ENCODE data around the gene IQSEC2. TPM values are rescaled to one million over a fixed set of nuclear protein-coding genes. Genes with fewer than 3 reads are reported as not detected.

The IQSEC2 gene
- total and polyA plus RNA-seq, 2 experiments from 2014 or later: 4.4 to 7.0 TPM

GRCh38 chrX:53269536-53270107, 11.8 kb downstream of the IQSEC2 start:
- 77% methylated on average over 14 of the region's 14 CpGs for WGBS (ENCODE audit: low lambda C conversion rate, missing lambda C conversion rate)
- no peak overlapping the region for H3K4me3 ChIP-seq
- TF ChIP-seq, protein P1, sequence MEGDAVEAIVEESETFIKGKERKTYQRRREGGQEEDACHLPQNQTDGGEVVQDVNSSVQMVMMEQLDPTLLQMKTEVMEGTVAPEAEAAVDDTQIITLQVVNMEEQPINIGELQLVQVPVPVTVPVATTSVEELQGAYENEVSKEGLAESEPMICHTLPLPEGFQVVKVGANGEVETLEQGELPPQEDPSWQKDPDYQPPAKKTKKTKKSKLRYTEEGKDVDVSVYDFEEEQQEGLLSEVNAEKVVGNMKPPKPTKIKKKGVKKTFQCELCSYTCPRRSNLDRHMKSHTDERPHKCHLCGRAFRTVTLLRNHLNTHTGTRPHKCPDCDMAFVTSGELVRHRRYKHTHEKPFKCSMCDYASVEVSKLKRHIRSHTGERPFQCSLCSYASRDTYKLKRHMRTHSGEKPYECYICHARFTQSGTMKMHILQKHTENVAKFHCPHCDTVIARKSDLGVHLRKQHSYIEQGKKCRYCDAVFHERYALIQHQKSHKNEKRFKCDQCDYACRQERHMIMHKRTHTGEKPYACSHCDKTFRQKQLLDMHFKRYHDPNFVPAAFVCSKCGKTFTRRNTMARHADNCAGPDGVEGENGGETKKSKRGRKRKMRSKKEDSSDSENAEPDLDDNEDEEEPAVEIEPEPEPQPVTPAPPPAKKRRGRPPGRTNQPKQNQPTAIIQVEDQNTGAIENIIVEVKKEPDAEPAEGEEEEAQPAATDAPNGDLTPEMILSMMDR (IDR thresholded peaks at IDR 0.05; ENCODE audit: poor library complexity): no peak
- no peak for TF ChIP-seq EZH2 (IDR thresholded peaks at IDR 0.05; ENCODE audit: borderline replicate concordance)
- TF ChIP-seq EZH2phosphoT487 (IDR thresholded peaks at IDR 0.05; ENCODE audit: low read depth, severe bottlenecking, unreplicated experiment): no peak

DNA sequence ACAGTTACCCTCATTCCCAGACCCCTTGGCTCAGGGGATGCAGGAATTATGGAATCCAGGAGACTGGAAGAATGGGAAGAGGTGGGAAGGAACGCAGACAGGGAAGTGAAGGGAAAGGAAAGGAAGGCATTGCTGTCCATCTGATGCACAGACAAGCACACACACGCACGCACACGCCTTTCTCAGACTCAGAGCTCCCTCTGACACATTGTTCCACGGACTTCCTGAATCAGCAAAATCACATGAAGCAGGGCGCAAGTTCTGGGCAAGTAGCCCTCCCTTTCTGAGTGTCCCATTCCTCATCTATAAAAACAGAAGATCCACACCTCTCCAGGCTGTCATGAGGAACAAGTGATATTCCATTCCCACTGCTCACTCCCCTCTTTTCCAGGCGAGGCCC, 13.2 kb downstream of the IQSEC2 start:
- DNase-seq (ENCODE audit: low spot score): no peak
- Histone ChIP-seq H3K4me1 (ENCODE audit: insufficient read depth) (no peaks in the 10 kb centered on the region), H3K9me2 (replicated peaks; ENCODE audit: insufficient read depth) (no peaks in the 10 kb centered on the region), H2AFZ (no peak overlapping the region), H3K36me3 (replicated peaks; ENCODE audit: insufficient read depth, low read depth) (no peaks in the 10 kb centered on the region), H3K4me2 (no peak overlapping the region), H4K20me1 (ENCODE audit: insufficient read depth, poor library complexity, severe bottlenecking) (no peaks in the 10 kb centered on the region), H3K79me2 (no peaks in the 10 kb centered on the region), H3K4me3 (no peak overlapping the region), H3K27ac (no peak overlapping the region), H3K9me3 (ENCODE audit: low read depth) (no peaks in the 10 kb centered on the region), H3K27me3 (no peaks in the 10 kb centered on the region)
- no peak for TF ChIP-seq EZH2phosphoT487 (IDR thresholded peaks at IDR 0.05; ENCODE audit: low read depth, severe bottlenecking, unreplicated experiment)
- TF ChIP-seq EZH2 (IDR thresholded peaks at IDR 0.05; ENCODE audit: borderline replicate concordance): no peak
- TF ChIP-seq, protein P1 (IDR thresholded peaks at IDR 0.05; ENCODE audit: poor library complexity): no peak
- 61% methylated on average over 7 of the region's 7 CpGs for WGBS (ENCODE audit: low lambda C conversion rate, missing lambda C conversion rate)

More at GRCh38 chrX:53269536-53270107, 11.8 kb downstream of the IQSEC2 start:
- no peaks in the 10 kb centered on the region for H3K79me2 ChIP-seq
- H3K9me3 ChIP-seq (ENCODE audit: low read depth): no peaks in the 10 kb centered on the region
- H2AFZ ChIP-seq: no peak overlapping the region
- no peaks in the 10 kb centered on the region for H3K4me1 ChIP-seq (ENCODE audit: insufficient read depth)
- no peaks in the 10 kb centered on the region for H3K27me3 ChIP-seq
- H3K36me3 ChIP-seq (replicated peaks; ENCODE audit: insufficient read depth, low read depth): no peaks in the 10 kb centered on the region
- no peak for DNase-seq (ENCODE audit: low spot score)
- no peak overlapping the region for H3K27ac ChIP-seq
- no peak overlapping the region for H3K4me2 ChIP-seq
- no peaks in the 10 kb centered on the region for H4K20me1 ChIP-seq (ENCODE audit: insufficient read depth, poor library complexity, severe bottlenecking)
- no peaks in the 10 kb centered on the region for H3K9me2 ChIP-seq (replicated peaks; ENCODE audit: insufficient read depth)

- Histone ChIP-seq H2AFZ (no peak overlapping the region), H3K27ac (no peak overlapping the region), H3K27me3 (no peaks in the 10 kb centered on the region), H3K36me3 (replicated peaks; ENCODE audit: insufficient read depth, low read depth) (no peaks in the 10 kb centered on the region), H3K4me2 (no peak overlapping the region), H3K4me1 (ENCODE audit: insufficient read depth) (no peaks in the 10 kb centered on the region), H3K4me3 (no peak overlapping the region), H3K9me3 (ENCODE audit: low read depth) (no peaks in the 10 kb centered on the region), H3K9me2 (replicated peaks; ENCODE audit: insufficient read depth) (no peaks in the 10 kb centered on the region), H3K79me2 (no peaks in the 10 kb centered on the region), H4K20me1 (ENCODE audit: insufficient read depth, poor library complexity, severe bottlenecking) (no peaks in the 10 kb centered on the region)
- DNase-seq (ENCODE audit: low spot score): no peak
- 72% methylated on average over 8 of the region's 11 CpGs for WGBS (ENCODE audit: low lambda C conversion rate, missing lambda C conversion rate)
- TF ChIP-seq, protein P1 (IDR thresholded peaks at IDR 0.05; ENCODE audit: poor library complexity): no peak
- TF ChIP-seq EZH2phosphoT487 (IDR thresholded peaks at IDR 0.05; ENCODE audit: low read depth, severe bottlenecking, unreplicated experiment) (no peak), EZH2 (IDR thresholded peaks at IDR 0.05; ENCODE audit: borderline replicate concordance) (no peak)
Observed at GRCh38 chrX:53266914-53267313, 14.5 kb downstream of the IQSEC2 start.

Measured in hepatocyte (in vitro differentiated cells).